Measurements from ENCODE around the gene ZNF337. TPM values are rescaled to one million over a fixed set of nuclear protein-coding genes. Genes with fewer than 3 reads are reported as not detected.
"Not testable (repeated sequence)": the region's sequence is repeated elsewhere in the genome, so short reads cannot be mapped to it uniquely, and the experiment has no call there.

The ZNF337 gene
- total RNA-seq, 4 donors from 2014 or later, result 17.9 to 23.2 (median 22.0) TPM

GRCh38 chr20:25669826-25670422 lies 26.7 kb downstream of the ZNF337 start:
- Histone ChIP-seq H3K27me3 (no peaks in the 10 kb centered on the region), H3K36me3 (peaks cover 0 to 24% (median 5%) of the 10 kb centered on the region in 3 donors), H3K9me3 (peaks cover 0 to 4% (median 0%) of the 10 kb centered on the region in 4 donors), H3K4me3 (no peak overlapping the region), H3K4me1 (no peaks in the 10 kb centered on the region), H3K27ac (no peak overlapping the region)
- 74 to 75% methylated on average over 7 of the region's 7 CpGs for WGBS, 2 donors
- DNase-seq (ENCODE audit: low spot score in 2 of 2), result no peak
- no peak for TF ChIP-seq EP300 (IDR thresholded peaks at IDR 0.05)
- no peak for TF ChIP-seq CTCF (IDR thresholded peaks at IDR 0.05)

GRCh38 chr20:25668446-25668845 lies 28.2 kb downstream of the ZNF337 start:
- Histone ChIP-seq H3K36me3 (peaks cover 0 to 13% (median 0%) of the 10 kb centered on the region in 3 donors), H3K4me3 (no peak overlapping the region), H3K27me3 (no peaks in the 10 kb centered on the region), H3K4me1 (no peaks in the 10 kb centered on the region), H3K27ac (no peak overlapping the region), H3K9me3 (no peaks in the 10 kb centered on the region)
- 60 to 65% methylated on average over 4 of the region's 4 CpGs for WGBS, 2 donors
- no peak for TF ChIP-seq CTCF (IDR thresholded peaks at IDR 0.05)
- no peak for TF ChIP-seq EP300 (IDR thresholded peaks at IDR 0.05)
- no peak for TF ChIP-seq POLR2A (IDR thresholded peaks at IDR 0.05)
- no peak for DNase-seq (ENCODE audit: low spot score in 2 of 2)

GRCh38 chr20:25659999-25660398 lies 36.7 kb downstream of the ZNF337 start:
- TF ChIP-seq CTCF (IDR thresholded peaks at IDR 0.05), result no peak
- no peak for TF ChIP-seq EP300 (IDR thresholded peaks at IDR 0.05)
- no peak for TF ChIP-seq POLR2A (IDR thresholded peaks at IDR 0.05)
- Histone ChIP-seq H3K27me3 (no peaks in the 10 kb centered on the region), H3K4me1 (no peaks in the 10 kb centered on the region), H3K4me3 (no peak overlapping the region), H3K36me3 (peaks cover 0 to 37% (median 0%) of the 10 kb centered on the region in 3 donors), H3K9me3 (no peaks in the 10 kb centered on the region), H3K27ac (no peak overlapping the region)
- no peak for DNase-seq (ENCODE audit: low spot score in 2 of 2)

- H3K9me3 ChIP-seq, result no peaks in the 10 kb centered on the region
- TF ChIP-seq EP300 (IDR thresholded peaks at IDR 0.05) (no peak), POLR2A (IDR thresholded peaks at IDR 0.05) (no peak), CTCF (IDR thresholded peaks at IDR 0.05) (no peak)
- H3K36me3 ChIP-seq, result peaks cover 0 to 20% (median 0%) of the 10 kb centered on the region in 3 donors
- H3K27me3 ChIP-seq, result no peaks in the 10 kb centered on the region
- no peak for DNase-seq (ENCODE audit: low spot score in 2 of 2)
- no peaks in the 10 kb centered on the region for H3K4me1 ChIP-seq
- no peak overlapping the region for H3K27ac ChIP-seq
- H3K4me3 ChIP-seq, result no peak overlapping the region
Measured at GRCh38 chr20:25654487-25654886, 42.2 kb downstream of the ZNF337 start.

GRCh38 chr20:25652866-25653265 lies 43.8 kb downstream of the ZNF337 start:
- H3K4me3 ChIP-seq; H3K27me3 ChIP-seq; DNase-seq (ENCODE audit: low spot score in 2 of 2); H3K27ac ChIP-seq; H3K4me1 ChIP-seq; H3K9me3 ChIP-seq: not testable (repeated sequence)
- 94 to 96% methylated on average over 4 of the region's 4 CpGs for WGBS, 2 donors
- H3K36me3 ChIP-seq, result peaks cover 0 to 36% (median 0%) of the 10 kb centered on the region in 3 donors

GRCh38 chr20:25644814-25645213 lies 51.8 kb downstream of the ZNF337 start:
- H3K36me3 ChIP-seq, result peaks cover 0 to 70% (median 0%) of the 10 kb centered on the region in 3 donors
- H3K27me3 ChIP-seq, result no peaks in the 10 kb centered on the region
- no peak for DNase-seq (ENCODE audit: low spot score in 2 of 2)
- TF ChIP-seq POLR2A (IDR thresholded peaks at IDR 0.05) (no peak), CTCF (IDR thresholded peaks at IDR 0.05) (no peak), EP300 (IDR thresholded peaks at IDR 0.05) (no peak)
- H3K4me3 ChIP-seq, result no peak overlapping the region
- WGBS, 2 donors, result 96 to 97% methylated on average over 3 of the region's 3 CpGs
- H3K9me3 ChIP-seq, result peaks cover 0 to 14% (median 5%) of the 10 kb centered on the region in 4 donors
- no peaks in the 10 kb centered on the region for H3K4me1 ChIP-seq
- H3K27ac ChIP-seq, result no peak overlapping the region

Data from tibial nerve (tissue), 4 donors.